HepG2 (cell line): ENCODE results near the gene ITGA7. TPM values are rescaled to one million over a fixed set of nuclear protein-coding genes. Genes with fewer than 3 reads are reported as not detected.

Experiments
- ATAC-seq: fragments of 200-7000 bp; cut with Tn5 transposase; 3 replicates; pipeline ENCODE4 v1.9.1; 2020; ENCODE audit warnings: mild to moderate bottlenecking, moderate library complexity
- BruUV-seq: library from RNA; stranded (reverse); fragments of 400-500 nt; replicated peaks from 2 replicates; lab custom pipeline; 2021; lab: Mats Ljungman, UMichigan
- CTCF ChIA-PET: fragments of 300-600 bp; formaldehyde crosslinking; extraction: SDS; loops from one replicate; lab custom pipeline; 2021; ENCODE audit warnings: low total read pairs, inconsistent platforms, low intra/inter-chr PET ratio; lab: Yijun Ruan, JAX
- POLR2A ChIA-PET: fragments of 350-600 bp; sonication (Branson Sonifier 250); formaldehyde crosslinking; loops from one replicate; lab custom pipeline; 2020; ENCODE audit warnings: antibody characterized with exemption, inconsistent platforms; lab: Yijun Ruan, JAX
- DNase-seq: peaks from one replicate; pipeline ENCODE4 v3.0.0-alpha.2; 2015; ENCODE audit warnings: low spot score
- FAIRE-seq: peaks from 3 replicates; lab custom pipeline; 2011; peaks lifted over from hg19 to GRCh38; lab: Jason Lieb, UNC
- H2AFZ ChIP-seq: one replicate; pipeline ENCODE4 v1.6.1; 2011; ENCODE audit warnings: low read length, inconsistent platforms
- H3K27ac ChIP-seq: fragments of 300-600 bp; 3 replicates; pipeline ENCODE4 v1.8.0; 2011; ENCODE audit warnings: mixed run types, mild to moderate bottlenecking, mixed read lengths, low read length, inconsistent platforms; ENCODE audit not compliant: insufficient read depth; ENCODE audit errors: extremely low read length
- H3K27me3 ChIP-seq, 2 experiments: fragments of 200-600 bp in 1 of 2; 2 replicates in 1 of 2; 3 replicates in 1 of 2; pipeline versions ENCODE4 v1.6.0 to v1.8.0; 2011; ENCODE audit warnings: low read length in 2 of 2, mild to moderate bottlenecking in 2 of 2, moderate library complexity in 2 of 2, inconsistent platforms in 1 of 2; ENCODE audit not compliant: insufficient read depth in 2 of 2, control insufficient read depth in 1 of 2
- H3K36me3 ChIP-seq, 2 experiments: fragments of 200-600 bp in 1 of 2; replicated peaks in 1 of 2; 2 replicates in 1 of 2; 3 replicates in 1 of 2; pipeline versions ENCODE4 v1.5.1 to v1.8.0; 2011; ENCODE audit warnings: low read length in 2 of 2, inconsistent platforms in 1 of 2; ENCODE audit not compliant: insufficient read depth in 2 of 2, control insufficient read depth in 1 of 2
- H3K4me1 ChIP-seq: 2 replicates; pipeline ENCODE4 v1.5.1; 2012; ENCODE audit warnings: low read length, inconsistent platforms; ENCODE audit not compliant: insufficient read depth
- H3K4me2 ChIP-seq: 2 replicates; pipeline ENCODE4 v1.6.0; 2011; ENCODE audit warnings: low read depth, low read length, inconsistent platforms
- H3K4me3 ChIP-seq, 3 experiments: fragments of 200-600 bp in 1 of 3; sonication (generic), shearing (Covaris generic) in 1 of 3; replicated peaks in 1 of 3; 2 replicates each; pipeline ENCODE4 v1.5.1; 2011 to 2016; ENCODE audit warnings: low read length in 3 of 3, inconsistent platforms in 2 of 3, low read depth in 2 of 3, mild to moderate bottlenecking in 2 of 3, control low read depth in 1 of 3, mixed read lengths in 1 of 3; ENCODE audit not compliant: insufficient read depth in 1 of 3
- H3K79me2 ChIP-seq: one replicate; pipeline ENCODE4 v1.6.1; 2011; ENCODE audit warnings: low read length, inconsistent platforms; ENCODE audit not compliant: insufficient read depth
- H3K9ac ChIP-seq: 2 replicates; pipeline ENCODE4 v1.6.0; 2011; ENCODE audit warnings: mild to moderate bottlenecking, low read depth, low read length, inconsistent platforms; ENCODE audit not compliant: insufficient read depth
- H3K9me3 ChIP-seq: 2 replicates; pipeline ENCODE4 v1.5.1; 2012; ENCODE audit warnings: mild to moderate bottlenecking, low read length
- H4K20me1 ChIP-seq: 2 replicates; pipeline ENCODE4 v1.6.0; 2011; ENCODE audit warnings: inconsistent platforms, mild to moderate bottlenecking, low read length, moderate library complexity; ENCODE audit not compliant: insufficient read depth
- ATF7 ChIP-seq, 2 experiments: fragments of 450-650 bp in 1 of 2; sonication (generic) in 1 of 2; formaldehyde crosslinking in 1 of 2; IDR thresholded peaks; 2 replicates each; pipeline versions ENCODE4 v1.4.0 to v1.6.1; 2016 to 2020; ENCODE audit warnings: antibody characterized with exemption in 1 of 2, mild to moderate bottlenecking in 1 of 2, missing genetic modification reagents in 1 of 2
- CTCF ChIP-seq: sonication (generic); formaldehyde crosslinking; IDR thresholded peaks from 2 replicates; pipeline ENCODE4 v1.5.0; 2020; ENCODE audit warnings: mild to moderate bottlenecking, missing genetic modification reagents, moderate library complexity
- EHMT2 ChIP-seq: fragments of 200-600 bp; sonication (generic); IDR thresholded peaks from 2 replicates; pipeline ENCODE4 v1.7.0; 2017; ENCODE audit warnings: antibody characterized with exemption, low read depth, low read length, borderline replicate concordance
- GLI4 ChIP-seq: sonication (generic); formaldehyde crosslinking; IDR thresholded peaks from 2 replicates; pipeline ENCODE4 v1.5.1; 2020; ENCODE audit warnings: missing genetic modification reagents, mild to moderate bottlenecking, moderate library complexity, borderline replicate concordance
- HHEX ChIP-seq: IDR thresholded peaks from 2 replicates; pipeline ENCODE4 v1.6.1; 2016; ENCODE audit warnings: control low read depth
- HINFP ChIP-seq: sonication (generic); formaldehyde crosslinking; IDR thresholded peaks from 2 replicates; pipeline ENCODE4 v1.4.0; 2020; ENCODE audit warnings: low read depth, mild to moderate bottlenecking, missing genetic modification reagents
- IRF1 ChIP-seq: sonication (generic); formaldehyde crosslinking; IDR thresholded peaks from 2 replicates; pipeline ENCODE4 v1.4.0; 2020; ENCODE audit warnings: low read depth, mild to moderate bottlenecking, missing genetic modification reagents
- KDM5B ChIP-seq: sonication (generic); formaldehyde crosslinking; IDR thresholded peaks from 2 replicates; pipeline ENCODE4 v1.4.0; 2020; ENCODE audit warnings: missing genetic modification reagents, mild to moderate bottlenecking, borderline replicate concordance
- NFIC ChIP-seq: IDR thresholded peaks from 2 replicates; pipeline ENCODE4 v1.6.1; 2012; ENCODE audit warnings: mild to moderate bottlenecking, low read length, inconsistent platforms
- RXRA ChIP-seq: sonication (generic); formaldehyde crosslinking; IDR thresholded peaks from 2 replicates; pipeline ENCODE4 v1.5.1; 2020; ENCODE audit warnings: missing genetic modification reagents
- SMARCC2 ChIP-seq: fragments of 450-650 bp; IDR thresholded peaks from 2 replicates; pipeline ENCODE4 v1.6.1; 2017; ENCODE audit warnings: antibody characterized with exemption, mild to moderate bottlenecking
- ZNF556 ChIP-seq: sonication (generic); formaldehyde crosslinking; IDR thresholded peaks from 2 replicates; pipeline ENCODE4 v1.4.0; 2020; ENCODE audit warnings: mild to moderate bottlenecking, missing genetic modification reagents, borderline replicate concordance
- ZNF660 ChIP-seq: sonication (generic); formaldehyde crosslinking; IDR thresholded peaks from 2 replicates; pipeline ENCODE4 v1.5.1; 2020; ENCODE audit warnings: mild to moderate bottlenecking, low read depth, missing genetic modification reagents, borderline replicate concordance
- ZNF678 ChIP-seq: sonication (generic); formaldehyde crosslinking; IDR thresholded peaks from 2 replicates; pipeline ENCODE4 v1.4.0; 2020; ENCODE audit warnings: mild to moderate bottlenecking, missing genetic modification reagents
- ZNF781 ChIP-seq: sonication (generic); formaldehyde crosslinking; IDR thresholded peaks from 2 replicates; pipeline ENCODE4 v1.5.1; 2020; ENCODE audit warnings: borderline replicate concordance, mild to moderate bottlenecking, missing genetic modification reagents; ENCODE audit errors: not compliant biosample characterization
- WGBS: methylation state at CpG from one replicate; pipeline ENCODE4 v1.1.6; 2017; ENCODE audit warnings: low lambda C conversion rate; 5-methylcytosine and 5-hydroxymethylcytosine counted together
- in situ Hi-C: cut with HindIII; loops from 2 replicates; pipeline ENCODE4 v1.10.0; 2017; ENCODE audit warnings: low pct_unique_long_range_greater_than_20kb; ENCODE audit not compliant: extremely low pct_ligation_motif_present
- intact Hi-C: fragments of 100-400 bp; cut with micrococcal nuclease; formaldehyde crosslinking; loops from one replicate; pipeline ENCODE4 v1.10.0; 2022; ENCODE audit not compliant: unreplicated experiment
- polyA plus RNA-seq, 8 experiments: library from polyadenylated mRNA; depleted of rRNA in 3 of 8; stranded (reverse) in 7 of 8; unstranded in 1 of 8; fragments of >200 nt; fragmentation: Illumina TruSeq in 4 of 8; extraction: Trizol in 4 of 8; gene quantifications; 2 replicates each; pipeline versions ENCODE4 v1.2.1 to v1.2.3, GENCODE V29; 2011 to 2016; ENCODE audit warnings: low read depth in 4 of 8, missing spikeins in 1 of 8, mixed read lengths in 1 of 8; ENCODE audit not compliant: insufficient read depth in 1 of 8
- total RNA-seq, 5 experiments: library from RNA; depleted of rRNA; stranded (reverse); fragments of >200 nt; fragmentation: Illumina TruSeq; extraction: Trizol; gene quantifications; 2 replicates each; pipeline ENCODE4 v1.2.3, GENCODE V29; 2016; ENCODE audit warnings: low read depth in 1 of 5
- TF ChIP-seq, protein P1 (sequence below): sonication (generic); formaldehyde crosslinking; IDR thresholded peaks from 2 replicates; pipeline ENCODE4 v1.4.0; 2020; ENCODE audit warnings: missing genetic modification reagents

The ITGA7 gene
- total and polyA plus RNA-seq, 2 of the 13 experiments (the other 11 are each of a cell fraction or from before 2014, with no cell fraction given), result 0.65 to 0.75 TPM

GRCh38 chr12:55659486-55660385 lies 48.0 kb downstream of the ITGA7 start:
- FAIRE-seq (peak; percentile 49), DNase-seq (peak; percentile 27), ATAC-seq (peak; percentile 76)
- no peak overlapping the region for H2AFZ ChIP-seq
- H3K36me3 ChIP-seq, result no peaks in the 10 kb centered on the region
- POLR2A ChIA-PET, result no interaction called here
- in situ Hi-C loops, result loop anchor here (5.0 kb wide), 1 partner anchor 78 kb away; no protein-coding TSS in a partner anchor
- WGBS, result 30% methylated on average over 9 of the region's 9 CpGs
- H3K9ac ChIP-seq, result no peak overlapping the region
- H3K4me1 ChIP-seq, result peaks cover 10% of the 10 kb centered on the region
- CTCF ChIA-PET, result interaction anchor here (1.3 to 2.2 kb wide), 3 partner anchors 22 to 78 kb away, joined by 6 to 23 read pairs (median 9); a partner anchor contains a TSS
- no peaks in the 10 kb centered on the region for H3K79me2 ChIP-seq
- no peak overlapping the region for H3K4me2 ChIP-seq
- no peak overlapping the region for H3K4me3 ChIP-seq
- no peak overlapping the region for H3K27ac ChIP-seq
- H3K9me3 ChIP-seq, result no peaks in the 10 kb centered on the region
- intact Hi-C loops, result loop anchor here (1.0 kb wide), 3 partner anchors 22 to 78 kb away; a partner anchor contains a TSS
- H4K20me1 ChIP-seq, result no peaks in the 10 kb centered on the region
- H3K27me3 ChIP-seq, result 0 out of 5 replicates have a peak, but pooled peaks cover 0 to 1% of the 10 kb centered on the region in 2 experiments
- no TSS peak for BruUV-seq
- TF ChIP-seq CTCF (CRISPR knock-in tag) (peak; percentile 66), HHEX (no peak), ATF7 (IDR thresholded peaks at IDR 0.05) (no peak), ATF7 (CRISPR knock-in tag; IDR thresholded peaks at IDR 0.05) (no peak), SMARCC2 (no peak), GLI4 (CRISPR knock-in tag) (no peak), EHMT2 (no peak), HINFP (CRISPR knock-in tag) (no peak), IRF1 (CRISPR knock-in tag) (no peak), KDM5B (CRISPR knock-in tag) (no peak), RXRA (CRISPR knock-in tag) (no peak), ZNF556 (no peak), ZNF781 (CRISPR knock-in tag) (no peak), ZNF678 (CRISPR knock-in tag) (no peak), NFIC (no peak), ZNF660 (CRISPR knock-in tag) (no peak)
- TF ChIP-seq, protein P1, sequence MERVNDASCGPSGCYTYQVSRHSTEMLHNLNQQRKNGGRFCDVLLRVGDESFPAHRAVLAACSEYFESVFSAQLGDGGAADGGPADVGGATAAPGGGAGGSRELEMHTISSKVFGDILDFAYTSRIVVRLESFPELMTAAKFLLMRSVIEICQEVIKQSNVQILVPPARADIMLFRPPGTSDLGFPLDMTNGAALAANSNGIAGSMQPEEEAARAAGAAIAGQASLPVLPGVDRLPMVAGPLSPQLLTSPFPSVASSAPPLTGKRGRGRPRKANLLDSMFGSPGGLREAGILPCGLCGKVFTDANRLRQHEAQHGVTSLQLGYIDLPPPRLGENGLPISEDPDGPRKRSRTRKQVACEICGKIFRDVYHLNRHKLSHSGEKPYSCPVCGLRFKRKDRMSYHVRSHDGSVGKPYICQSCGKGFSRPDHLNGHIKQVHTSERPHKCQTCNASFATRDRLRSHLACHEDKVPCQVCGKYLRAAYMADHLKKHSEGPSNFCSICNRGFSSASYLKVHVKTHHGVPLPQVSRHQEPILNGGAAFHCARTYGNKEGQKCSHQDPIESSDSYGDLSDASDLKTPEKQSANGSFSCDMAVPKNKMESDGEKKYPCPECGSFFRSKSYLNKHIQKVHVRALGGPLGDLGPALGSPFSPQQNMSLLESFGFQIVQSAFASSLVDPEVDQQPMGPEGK (CRISPR knock-in tag), result 0 out of 2 replicates have a peak, but pooled peaks have one; percentile 11
